ENCODE data around the gene GRM7.

Gene GRM7

GRCh38 chr3:7393944-7394605 is 533.2 kb downstream of the GRM7 start:
- H4K20me1 ChIP-seq (ENCODE audit: insufficient read depth, low read length) = no peaks in the 10 kb centered on the region
- TF ChIP-seq EZH2phosphoT487 (IDR thresholded peaks at IDR 0.05; ENCODE audit: low read depth) = no peak
- TF ChIP-seq CTCF (IDR thresholded peaks at IDR 0.05; ENCODE audit: low read depth, low read length) = no peak
- no peak overlapping the region for H3K4me3 ChIP-seq (ENCODE audit: low read length)
- no peaks in the 10 kb centered on the region for H3K79me2 ChIP-seq (ENCODE audit: low read length)
- H2AFZ ChIP-seq (ENCODE audit: low read depth, low read length) = no peak overlapping the region; the same call in 1 of the 2 replicates
- no peak overlapping the region for H3K9ac ChIP-seq (ENCODE audit: low read length)
- no peaks in the 10 kb centered on the region for H3K27me3 ChIP-seq (ENCODE audit: low read depth, low read length)
- H3K4me2 ChIP-seq (ENCODE audit: low read length) = no peak overlapping the region
- H3K9me3 ChIP-seq (ENCODE audit: insufficient read depth, low read length) = no peaks in the 10 kb centered on the region
- no peaks in the 10 kb centered on the region for H3K4me1 ChIP-seq (ENCODE audit: low read length)
- H3K36me3 ChIP-seq (replicated peaks; ENCODE audit: low read depth, low read length) = no peaks in the 10 kb centered on the region
- no peak overlapping the region for H3K27ac ChIP-seq (ENCODE audit: low read length)

GRCh38 chr3:7396534-7396933 is 535.6 kb downstream of the GRM7 start:
- Histone ChIP-seq H3K27ac (ENCODE audit: low read length) (no peak overlapping the region), H3K4me2 (ENCODE audit: low read length) (no peak overlapping the region), H3K27me3 (ENCODE audit: low read depth, low read length) (no peaks in the 10 kb centered on the region), H2AFZ (ENCODE audit: low read depth, low read length) (no peak overlapping the region), H3K79me2 (ENCODE audit: low read length) (no peaks in the 10 kb centered on the region), H3K4me1 (ENCODE audit: low read length) (no peaks in the 10 kb centered on the region), H3K9ac (ENCODE audit: low read length) (no peak overlapping the region), H4K20me1 (ENCODE audit: insufficient read depth, low read length) (no peaks in the 10 kb centered on the region), H3K9me3 (ENCODE audit: insufficient read depth, low read length) (no peaks in the 10 kb centered on the region), H3K4me3 (ENCODE audit: low read length) (no peak overlapping the region), H3K36me3 (replicated peaks; ENCODE audit: low read depth, low read length) (no peaks in the 10 kb centered on the region)
- TF ChIP-seq CTCF (IDR thresholded peaks at IDR 0.05; ENCODE audit: low read depth, low read length) (no peak), EZH2phosphoT487 (IDR thresholded peaks at IDR 0.05; ENCODE audit: low read depth) (no peak)

DNA sequence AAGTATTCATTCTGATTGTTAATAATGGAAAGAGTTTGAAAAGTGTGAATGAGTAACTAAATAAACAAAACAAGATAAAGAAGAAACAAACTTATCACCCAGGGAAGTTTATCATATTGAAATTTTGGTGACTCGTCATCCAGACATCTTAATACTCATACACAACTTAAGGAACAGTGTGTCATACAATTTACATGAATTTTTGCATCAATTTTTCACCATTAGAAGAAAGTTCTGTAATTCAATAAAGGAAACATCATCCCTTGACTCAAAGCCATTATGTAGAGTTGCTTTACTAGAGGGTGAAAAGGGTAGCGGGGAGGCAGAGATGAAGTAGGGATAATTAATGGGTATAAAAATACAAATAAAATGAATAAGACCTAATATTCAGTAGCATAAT is 536.2 kb downstream of the GRM7 start:
- Histone ChIP-seq H3K4me3 (ENCODE audit: low read length) (no peak overlapping the region), H3K9me3 (ENCODE audit: insufficient read depth, low read length) (no peaks in the 10 kb centered on the region), H3K27me3 (ENCODE audit: low read depth, low read length) (no peaks in the 10 kb centered on the region), H3K4me2 (ENCODE audit: low read length) (no peak overlapping the region), H4K20me1 (ENCODE audit: insufficient read depth, low read length) (no peaks in the 10 kb centered on the region), H2AFZ (ENCODE audit: low read depth, low read length) (no peak overlapping the region), H3K9ac (ENCODE audit: low read length) (no peak overlapping the region), H3K36me3 (replicated peaks; ENCODE audit: low read depth, low read length) (no peaks in the 10 kb centered on the region), H3K79me2 (ENCODE audit: low read length) (no peaks in the 10 kb centered on the region), H3K27ac (ENCODE audit: low read length) (no peak overlapping the region), H3K4me1 (ENCODE audit: low read length) (no peaks in the 10 kb centered on the region)
- no peak for TF ChIP-seq EZH2phosphoT487 (IDR thresholded peaks at IDR 0.05; ENCODE audit: low read depth)
- no peak for TF ChIP-seq CTCF (IDR thresholded peaks at IDR 0.05; ENCODE audit: low read depth, low read length)

- no peaks in the 10 kb centered on the region for H3K9me3 ChIP-seq (ENCODE audit: insufficient read depth, low read length)
- H3K79me2 ChIP-seq (ENCODE audit: low read length) = no peaks in the 10 kb centered on the region
- H3K27me3 ChIP-seq (ENCODE audit: low read depth, low read length) = no peaks in the 10 kb centered on the region
- TF ChIP-seq CTCF (IDR thresholded peaks at IDR 0.05; ENCODE audit: low read depth, low read length) (no peak), EZH2phosphoT487 (IDR thresholded peaks at IDR 0.05; ENCODE audit: low read depth) (no peak)
- no peak overlapping the region for H3K4me2 ChIP-seq (ENCODE audit: low read length)
- no peaks in the 10 kb centered on the region for H4K20me1 ChIP-seq (ENCODE audit: insufficient read depth, low read length)
- H3K36me3 ChIP-seq (replicated peaks; ENCODE audit: low read depth, low read length) = no peaks in the 10 kb centered on the region
- H3K4me3 ChIP-seq (ENCODE audit: low read length) = no peak overlapping the region
- no peak overlapping the region for H3K9ac ChIP-seq (ENCODE audit: low read length)
- no peak overlapping the region for H3K27ac ChIP-seq (ENCODE audit: low read length)
- no peaks in the 10 kb centered on the region for H3K4me1 ChIP-seq (ENCODE audit: low read length)
- no peak overlapping the region for H2AFZ ChIP-seq (ENCODE audit: low read depth, low read length)
These were observed 539.4 kb downstream of the GRM7 start for GRCh38 chr3:7400360-7400759.
